Caco-2 (cell line): ENCODE data around the gene SLC35E4. TPM values are rescaled to one million over a fixed set of nuclear protein-coding genes. Genes with fewer than 3 reads are reported as not detected.
A peak's percentile ranks its signal among the peaks of the same experiment; 100 is the strongest.

Experiments
- BruUV-seq: library from RNA; stranded (reverse); fragments of 400-500 nt; replicated peaks from 2 replicates; lab custom pipeline; 2021; lab: Mats Ljungman, UMichigan
- CTCF ChIA-PET: fragments of 300-600 bp; sonication (Branson Sonifier 250); formaldehyde crosslinking; loops from one replicate; lab custom pipeline; 2022; ENCODE audit warnings: antibody characterized with exemption; lab: Charles Lee
- POLR2A ChIA-PET: fragments of 300-600 bp; sonication (Branson Sonifier 250); formaldehyde crosslinking; loops from one replicate; lab custom pipeline; 2022; ENCODE audit warnings: antibody characterized with exemption; lab: Charles Lee
- DNase-seq, 2 experiments: peaks; one replicate each; pipeline versions ENCODE4 v3.0.0 to v3.0.0-alpha.2; 2020 to 2022
- H3K27me3 ChIP-seq: replicated peaks from 2 replicates; pipeline ENCODE4 v1.6.0; 2011; ENCODE audit warnings: low read length; ENCODE audit not compliant: control insufficient read depth, insufficient read depth
- H3K36me3 ChIP-seq: 2 replicates; pipeline ENCODE4 v1.5.1; 2011; ENCODE audit warnings: low read length; ENCODE audit not compliant: control insufficient read depth, insufficient read depth
- H3K4me1 ChIP-seq: fragments of 250-450 bp; sonication (Bioruptor Pico); 2 replicates; pipeline ENCODE4 v1.5.1; 2020; ENCODE audit warnings: mild to moderate bottlenecking
- H3K4me3 ChIP-seq: 2 replicates; pipeline ENCODE4 v1.5.1; 2011; ENCODE audit warnings: low read depth, mild to moderate bottlenecking, control low read depth, low read length
- H3K9me3 ChIP-seq: fragments of 250-450 bp; sonication (Bioruptor Pico); 2 replicates; pipeline ENCODE4 v1.5.1; 2020; ENCODE audit warnings: mild to moderate bottlenecking, moderate library complexity
- H3K27ac Mint-ChIP-seq: one replicate; pipeline ENCODE4 v1.8.0; 2022; ENCODE audit warnings: mixed read lengths; ENCODE audit not compliant: unreplicated experiment
- H3K27me3 Mint-ChIP-seq: one replicate; pipeline ENCODE4 v1.8.0; 2022; ENCODE audit warnings: mixed read lengths; ENCODE audit not compliant: insufficient read depth, unreplicated experiment
- H3K36me3 Mint-ChIP-seq: one replicate; pipeline ENCODE4 v1.8.0; 2022; ENCODE audit warnings: mild to moderate bottlenecking, mixed read lengths; ENCODE audit not compliant: insufficient read depth, unreplicated experiment
- H3K4me1 Mint-ChIP-seq: one replicate; pipeline ENCODE4 v1.8.0; 2022; ENCODE audit warnings: low read depth, mixed read lengths; ENCODE audit not compliant: unreplicated experiment
- H3K4me3 Mint-ChIP-seq: one replicate; pipeline ENCODE4 v1.8.0; 2022; ENCODE audit warnings: mild to moderate bottlenecking, moderate library complexity, mixed read lengths; ENCODE audit not compliant: unreplicated experiment
- H3K9me3 Mint-ChIP-seq: one replicate; pipeline ENCODE4 v1.8.0; 2022; ENCODE audit warnings: mixed read lengths; ENCODE audit not compliant: unreplicated experiment
- CTCF ChIP-seq, 2 experiments: fragments of 200-600 bp in 1 of 2; IDR thresholded peaks; 1 replicate in 1 of 2; 2 replicates in 1 of 2; pipeline versions ENCODE4 v1.5.1 to v1.8.0; 2011 to 2022; ENCODE audit warnings: antibody characterized with exemption in 1 of 2, control low read depth in 1 of 2, inconsistent platforms in 1 of 2, low read depth in 1 of 2, low read length in 1 of 2, mild to moderate bottlenecking in 1 of 2, moderate library complexity in 1 of 2; ENCODE audit not compliant: insufficient read depth in 1 of 2, severe bottlenecking in 1 of 2, unreplicated experiment in 1 of 2
- intact Hi-C: fragments of 100-400 bp; cut with micrococcal nuclease; formaldehyde crosslinking; loops from one replicate; pipeline ENCODE4 v1.10.0; 2022; ENCODE audit not compliant: unreplicated experiment
- total RNA-seq: library from RNA; stranded (reverse); gene quantifications from 2 replicates; pipeline ENCODE4 v1.2.3, GENCODE V29; 2022

SLC35E4 gene
- total RNA-seq, 1 experiment from 2014 or later: 0.27 TPM

- intact Hi-C loops: no loop called here
- ChIA-PET POLR2A (no interaction called here), CTCF (no interaction called here)
- Histone ChIP-seq H3K9me3 (no peaks in the 10 kb centered on the region), H3K4me3 (no peak overlapping the region), H3K27me3 (no peaks in the 10 kb centered on the region), H3K36me3 (no peaks in the 10 kb centered on the region), H3K4me1 (peaks cover 16% of the 10 kb centered on the region)
- no TSS peak for BruUV-seq
- TF ChIP-seq CTCF (IDR thresholded peaks at IDR 0.05; ENCODE audit: insufficient read depth in 1 of 2, low read depth in 1 of 2, low read length in 1 of 2, severe bottlenecking in 1 of 2, unreplicated experiment in 1 of 2): no peak
- H3K27ac Mint-ChIP-seq: no peak overlapping the region
- no peaks in the 10 kb centered on the region for H3K27me3 Mint-ChIP-seq
- peaks cover 8% of the 10 kb centered on the region for H3K4me1 Mint-ChIP-seq
- no peak for DNase-seq
- H3K4me3 Mint-ChIP-seq: no peak overlapping the region
- H3K36me3 Mint-ChIP-seq: peaks cover 10% of the 10 kb centered on the region
- no peaks in the 10 kb centered on the region for H3K9me3 Mint-ChIP-seq
These were observed 31.8 kb upstream of the SLC35E4 start for GRCh38 chr22:30603801-30604200.

- Mint-ChIP-seq H3K4me1 (peaks cover 17% of the 10 kb centered on the region), H3K27me3 (no peaks in the 10 kb centered on the region), H3K4me3 (no peak overlapping the region), H3K27ac (no peak overlapping the region), H3K9me3 (no peaks in the 10 kb centered on the region), H3K36me3 (peaks cover 10% of the 10 kb centered on the region)
- ChIA-PET CTCF (no interaction called here), POLR2A (no interaction called here)
- Histone ChIP-seq H3K4me1 (peaks cover 16% of the 10 kb centered on the region), H3K4me3 (no peak overlapping the region), H3K27me3 (no peaks in the 10 kb centered on the region), H3K9me3 (no peaks in the 10 kb centered on the region), H3K36me3 (no peaks in the 10 kb centered on the region; the same call in 1 of the 2 replicates)
- intact Hi-C loops: no loop called here
- BruUV-seq: no TSS peak
- DNase-seq: no peak
- TF ChIP-seq CTCF (IDR thresholded peaks at IDR 0.05; ENCODE audit: insufficient read depth in 1 of 2, low read depth in 1 of 2, low read length in 1 of 2, severe bottlenecking in 1 of 2, unreplicated experiment in 1 of 2): no peak
These were observed 30.9 kb upstream of the SLC35E4 start for GRCh38 chr22:30604723-30605122.

GRCh38 chr22:30605449-30606110 is 30.0 kb upstream of the SLC35E4 start:
- H3K27ac Mint-ChIP-seq: peak overlapping the region; percentile 58
- H3K27me3 ChIP-seq: no peaks in the 10 kb centered on the region
- TF ChIP-seq CTCF (IDR thresholded peaks at IDR 0.05; ENCODE audit: insufficient read depth in 1 of 2, low read depth in 1 of 2, low read length in 1 of 2, severe bottlenecking in 1 of 2, unreplicated experiment in 1 of 2): peak; percentile 57 to 60
- H3K4me1 Mint-ChIP-seq: peaks cover 17% of the 10 kb centered on the region
- ChIA-PET CTCF (interaction anchor here (0.7 to 2.6 kb wide), 5 partner anchors 8 to 576 kb away, joined by 3 to 17 read pairs (median 3); partner anchors contain the start of genes SLC35E4 and TBC1D10A), POLR2A (interaction anchor here (0.7 kb wide), 1 partner anchor 92 kb away, joined by 3 read pairs; no protein-coding TSS in a partner anchor)
- peak in 1 of 2 experiments; percentile 62 for DNase-seq
- H3K4me1 ChIP-seq: peaks cover 16% of the 10 kb centered on the region
- H3K4me3 ChIP-seq: peak overlapping the region; percentile 57
- H3K4me3 Mint-ChIP-seq: peak overlapping the region; percentile 88
- peaks cover 10% of the 10 kb centered on the region for H3K36me3 Mint-ChIP-seq
- H3K27me3 Mint-ChIP-seq: no peaks in the 10 kb centered on the region
- H3K9me3 Mint-ChIP-seq: no peaks in the 10 kb centered on the region
- no peaks in the 10 kb centered on the region for H3K9me3 ChIP-seq
- intact Hi-C loops: no loop called here
- BruUV-seq: no TSS peak
- H3K36me3 ChIP-seq: no peaks in the 10 kb centered on the region; the same call in 1 of the 2 replicates
